Neural cell (in vitro differentiated cells): ENCODE data around the gene PRKCQ.

Experiments used
- SMC3 ChIP-seq: fragments of 450-650 bp; conservative IDR thresholded peaks from 2 replicates; pipeline ENCODE4 v1.6.1; 2014; ENCODE audit warnings: antibody characterized with exemption, mild to moderate bottlenecking, moderate library complexity; ENCODE audit not compliant: poor library complexity
- TF ChIP-seq, protein P1 (sequence below): fragments of 450-650 bp; IDR thresholded peaks from 2 replicates; pipeline ENCODE4 v1.5.1; 2014; ENCODE audit warnings: antibody characterized with exemption, mild to moderate bottlenecking, moderate library complexity; ENCODE audit not compliant: poor library complexity, severe bottlenecking

DNA sequence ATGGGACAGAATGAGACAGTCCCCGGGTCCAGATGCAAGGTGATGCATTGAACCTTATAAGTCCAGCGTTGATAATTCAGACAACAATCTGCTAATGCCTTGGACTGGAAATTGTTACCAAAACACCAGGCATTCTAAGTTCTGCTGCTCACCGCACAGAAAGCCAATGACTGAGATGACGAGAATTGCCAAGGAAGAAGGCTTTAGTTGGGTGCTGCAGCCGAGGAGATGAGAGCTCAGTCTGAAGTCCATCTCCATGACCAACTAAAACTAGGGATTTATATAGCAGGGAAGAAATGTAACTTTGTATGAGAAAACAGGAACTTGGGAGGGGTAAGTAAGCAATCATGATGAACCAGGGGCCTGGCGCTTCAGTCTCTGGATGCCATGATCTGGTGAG, 68.7 kb downstream of the PRKCQ start:
- TF ChIP-seq, protein P1, sequence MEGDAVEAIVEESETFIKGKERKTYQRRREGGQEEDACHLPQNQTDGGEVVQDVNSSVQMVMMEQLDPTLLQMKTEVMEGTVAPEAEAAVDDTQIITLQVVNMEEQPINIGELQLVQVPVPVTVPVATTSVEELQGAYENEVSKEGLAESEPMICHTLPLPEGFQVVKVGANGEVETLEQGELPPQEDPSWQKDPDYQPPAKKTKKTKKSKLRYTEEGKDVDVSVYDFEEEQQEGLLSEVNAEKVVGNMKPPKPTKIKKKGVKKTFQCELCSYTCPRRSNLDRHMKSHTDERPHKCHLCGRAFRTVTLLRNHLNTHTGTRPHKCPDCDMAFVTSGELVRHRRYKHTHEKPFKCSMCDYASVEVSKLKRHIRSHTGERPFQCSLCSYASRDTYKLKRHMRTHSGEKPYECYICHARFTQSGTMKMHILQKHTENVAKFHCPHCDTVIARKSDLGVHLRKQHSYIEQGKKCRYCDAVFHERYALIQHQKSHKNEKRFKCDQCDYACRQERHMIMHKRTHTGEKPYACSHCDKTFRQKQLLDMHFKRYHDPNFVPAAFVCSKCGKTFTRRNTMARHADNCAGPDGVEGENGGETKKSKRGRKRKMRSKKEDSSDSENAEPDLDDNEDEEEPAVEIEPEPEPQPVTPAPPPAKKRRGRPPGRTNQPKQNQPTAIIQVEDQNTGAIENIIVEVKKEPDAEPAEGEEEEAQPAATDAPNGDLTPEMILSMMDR, result no peak
- no peak for TF ChIP-seq SMC3
